NCI-H82 (cell line): Measurements from ENCODE around the gene PLA2G12A.
"Not testable (repeated sequence)": the region's sequence is repeated elsewhere in the genome, so short reads cannot be mapped to it uniquely, and the experiment has no call there.

Experiments
- DNase-seq: peaks from one replicate; lab custom pipeline; 2025; lab: John Stamatoyannopoulos, UW

PLA2G12A gene

DNA sequence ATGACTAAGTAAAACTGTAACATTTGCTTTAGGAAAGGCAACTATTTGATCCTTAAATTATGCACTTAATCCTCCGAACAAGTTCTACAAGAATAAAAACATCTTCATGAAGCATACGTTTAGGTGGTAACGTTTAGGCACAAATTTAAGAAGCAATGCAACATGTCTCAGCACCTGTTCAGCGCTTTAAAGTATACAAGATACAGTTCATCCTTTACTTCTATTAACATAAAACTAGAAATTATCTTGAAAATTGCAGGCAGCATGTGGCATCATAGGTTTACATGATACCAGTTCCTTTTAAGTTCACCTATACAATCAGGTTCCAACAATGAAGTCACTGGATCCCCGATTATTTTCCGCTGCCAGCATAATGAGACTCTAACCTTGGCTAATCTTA is 1.5 kb downstream of the PLA2G12A start:
- peak; percentile 29 for DNase-seq

DNA sequence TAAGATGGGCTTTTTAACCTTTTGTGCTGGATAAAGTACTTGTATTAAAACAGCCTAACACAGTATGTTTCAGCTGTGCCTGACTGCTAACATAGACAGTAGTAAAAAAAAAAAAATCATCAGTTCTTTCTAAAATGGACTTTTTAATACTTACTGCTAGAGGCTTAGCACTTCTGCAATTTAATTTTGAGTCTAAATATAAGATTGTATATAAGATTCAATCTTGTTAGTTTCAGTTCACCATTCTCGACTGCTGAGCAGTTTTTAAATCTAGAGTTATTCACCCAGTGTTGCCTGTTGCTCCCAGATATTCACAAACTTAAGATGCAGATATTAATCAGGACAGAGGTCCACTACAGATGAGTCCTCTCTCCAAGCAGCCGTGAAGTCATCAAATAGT is 6.8 kb downstream of the PLA2G12A start:
- no peak for DNase-seq

DNA sequence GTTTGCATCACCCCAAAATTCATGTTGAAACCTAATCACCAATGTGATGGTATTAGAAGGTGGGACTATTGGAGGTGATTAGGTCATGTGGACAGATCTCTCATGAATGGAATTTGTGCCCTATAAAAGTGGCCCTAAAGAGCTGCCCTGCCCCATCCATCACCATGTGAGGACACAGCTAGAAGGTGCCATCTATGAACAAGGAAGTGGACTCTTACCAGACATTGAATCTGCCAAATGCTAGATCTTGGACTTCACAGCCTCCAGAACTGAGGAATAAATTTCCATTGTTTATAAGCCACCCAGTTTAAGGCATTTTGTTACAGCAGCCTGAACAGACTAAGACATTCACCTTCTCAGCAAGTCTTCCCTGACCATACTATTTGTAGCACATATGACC is 7.5 kb downstream of the PLA2G12A start:
- DNase-seq = no peak

DNA sequence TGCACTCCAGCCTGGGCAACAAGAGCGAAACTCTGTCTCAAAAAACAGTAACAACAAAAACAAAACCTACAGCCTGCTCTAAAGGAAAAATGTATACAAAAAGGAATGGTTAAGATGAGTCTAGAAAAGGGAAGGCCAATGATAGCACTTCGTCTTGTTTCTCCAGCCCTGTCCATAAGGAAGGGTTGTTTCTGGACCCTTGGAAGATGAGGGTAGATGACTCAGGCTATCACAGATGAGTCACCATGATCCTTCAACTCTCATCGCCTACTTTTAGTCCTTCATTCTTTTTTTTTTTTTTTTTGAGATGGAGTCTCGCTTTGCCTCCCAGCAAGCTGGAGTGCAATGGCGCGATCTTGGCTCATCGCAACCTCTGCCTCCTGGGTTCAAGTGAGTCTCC is 8.8 kb downstream of the PLA2G12A start:
- no peak for DNase-seq

DNA sequence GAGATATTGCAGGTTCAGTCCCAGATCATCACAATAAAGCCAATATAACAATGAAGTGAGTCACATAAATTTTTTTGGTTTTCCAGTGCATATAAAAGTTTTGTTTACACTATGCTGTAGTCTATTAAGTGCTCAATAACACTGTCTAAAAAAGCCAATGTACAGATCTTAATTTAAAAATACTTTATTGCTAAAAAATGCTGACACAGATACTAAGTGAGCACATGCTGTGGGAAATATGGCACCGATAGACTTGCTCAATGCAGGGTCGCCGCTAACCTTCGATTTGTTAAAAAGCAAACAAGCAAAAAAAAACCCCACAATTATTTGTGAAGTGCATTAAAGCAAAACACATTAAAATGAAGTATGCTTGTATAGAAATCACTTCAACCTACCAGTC is 10.3 kb downstream of the PLA2G12A start:
- DNase-seq = no peak

DNA sequence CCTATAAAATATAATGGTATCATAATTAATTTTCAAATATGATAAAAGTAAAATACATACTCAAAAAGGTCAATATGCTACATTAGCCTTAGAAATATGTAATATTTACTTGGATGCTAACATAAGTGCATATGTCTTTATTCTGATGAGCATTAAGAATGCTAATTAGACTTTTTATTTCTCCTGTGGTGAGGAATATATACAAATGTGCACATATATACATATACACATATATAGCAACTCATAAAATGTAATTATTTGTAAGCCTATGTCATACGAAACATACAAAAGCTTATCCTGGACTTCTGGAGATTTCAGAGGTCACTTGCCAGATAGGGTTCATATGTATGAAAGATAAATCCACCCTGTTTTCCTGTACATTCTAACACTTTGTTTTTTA is 11.1 kb downstream of the PLA2G12A start:
- no peak for DNase-seq

DNA sequence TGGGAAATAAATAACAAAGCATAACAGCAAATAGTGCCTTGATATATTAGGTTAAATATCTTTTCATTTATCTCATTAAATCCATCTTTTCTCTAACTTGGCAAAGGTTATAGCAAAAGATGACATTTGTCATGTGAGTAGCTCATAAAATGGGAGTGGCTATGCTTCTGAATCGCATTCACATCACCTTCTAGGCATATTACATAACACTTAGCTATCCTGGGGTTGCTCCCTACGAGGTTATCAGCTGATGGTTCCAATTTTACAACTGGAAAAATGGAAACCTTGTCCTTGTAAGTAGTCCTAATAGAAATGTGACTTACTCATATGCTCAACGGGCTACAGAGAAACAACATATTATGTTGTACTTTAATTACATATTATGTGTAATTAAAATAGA is 16.4 kb downstream of the PLA2G12A start:
- no peak for DNase-seq

DNA sequence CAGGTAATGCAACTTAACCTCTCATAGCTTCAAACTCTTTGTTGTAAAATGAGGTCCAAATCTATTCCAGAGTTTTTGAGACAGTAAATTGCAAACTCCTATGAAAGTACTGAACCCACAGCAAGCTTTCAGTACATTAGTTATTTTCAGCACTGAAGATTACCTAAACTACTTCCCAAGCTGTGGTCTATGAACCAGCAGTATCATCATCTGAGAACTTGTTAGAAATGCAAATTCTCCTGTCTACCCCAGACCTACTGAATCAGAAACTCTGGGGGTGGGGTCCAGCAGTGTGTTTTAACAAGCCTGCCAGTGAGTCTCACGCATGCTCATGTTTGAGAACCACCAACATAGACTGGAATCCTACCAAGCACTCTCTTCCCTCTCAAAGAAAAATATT is 20.9 kb downstream of the PLA2G12A start:
- no peak for DNase-seq

DNA sequence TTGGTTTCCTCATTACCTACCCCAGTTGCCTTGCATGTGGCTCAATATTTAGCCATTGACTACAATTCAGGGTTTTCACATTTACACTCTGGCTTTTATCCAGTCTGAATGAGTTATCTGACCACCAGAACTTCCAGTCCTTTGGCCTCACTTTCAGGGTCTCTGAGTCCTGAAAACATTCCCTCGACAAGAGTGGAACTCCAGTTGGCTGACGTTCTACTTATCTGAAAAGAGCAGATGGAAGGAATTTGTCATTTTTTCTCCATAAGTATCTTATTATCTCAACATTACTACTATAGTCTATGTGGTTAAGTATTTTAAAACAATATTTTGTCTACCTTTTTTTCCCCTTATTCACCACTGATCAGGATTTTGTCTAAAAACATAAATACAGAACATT is 21.4 kb downstream of the PLA2G12A start:
- DNase-seq = no peak

DNA sequence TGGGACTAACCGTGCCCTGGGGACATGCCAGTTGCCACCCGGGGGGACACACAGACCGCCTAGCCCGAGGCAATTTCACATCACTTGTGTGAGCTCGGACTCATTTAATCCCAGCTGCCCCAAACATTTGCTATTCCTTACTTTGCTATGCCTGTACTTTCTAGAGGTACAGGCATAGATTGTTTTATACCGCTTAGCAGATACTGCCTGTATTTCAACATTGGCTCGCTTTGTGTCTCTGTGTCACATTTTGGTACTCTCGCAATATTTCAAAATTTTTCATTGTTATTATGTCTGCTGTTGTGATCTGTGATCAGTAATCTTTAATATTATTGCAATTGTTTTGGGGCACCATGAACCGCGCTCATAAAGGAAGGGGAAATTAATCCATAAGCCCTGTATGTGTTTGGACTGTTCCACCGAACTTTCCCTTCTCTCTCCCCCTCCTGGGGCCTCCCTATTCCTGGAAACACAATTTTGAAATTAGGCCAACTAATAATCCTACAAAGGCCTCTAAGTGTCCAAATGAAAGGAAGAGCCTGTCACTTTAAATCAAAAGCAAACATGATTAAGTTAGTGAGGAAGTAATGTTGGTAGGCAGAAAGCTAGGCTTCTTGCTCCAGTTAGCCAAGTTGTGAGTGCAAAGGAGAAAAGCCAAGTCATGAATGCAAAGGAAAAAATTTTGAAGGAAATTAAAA is 26.1 kb downstream of the PLA2G12A start:
- peak; percentile 11 for DNase-seq

DNA sequence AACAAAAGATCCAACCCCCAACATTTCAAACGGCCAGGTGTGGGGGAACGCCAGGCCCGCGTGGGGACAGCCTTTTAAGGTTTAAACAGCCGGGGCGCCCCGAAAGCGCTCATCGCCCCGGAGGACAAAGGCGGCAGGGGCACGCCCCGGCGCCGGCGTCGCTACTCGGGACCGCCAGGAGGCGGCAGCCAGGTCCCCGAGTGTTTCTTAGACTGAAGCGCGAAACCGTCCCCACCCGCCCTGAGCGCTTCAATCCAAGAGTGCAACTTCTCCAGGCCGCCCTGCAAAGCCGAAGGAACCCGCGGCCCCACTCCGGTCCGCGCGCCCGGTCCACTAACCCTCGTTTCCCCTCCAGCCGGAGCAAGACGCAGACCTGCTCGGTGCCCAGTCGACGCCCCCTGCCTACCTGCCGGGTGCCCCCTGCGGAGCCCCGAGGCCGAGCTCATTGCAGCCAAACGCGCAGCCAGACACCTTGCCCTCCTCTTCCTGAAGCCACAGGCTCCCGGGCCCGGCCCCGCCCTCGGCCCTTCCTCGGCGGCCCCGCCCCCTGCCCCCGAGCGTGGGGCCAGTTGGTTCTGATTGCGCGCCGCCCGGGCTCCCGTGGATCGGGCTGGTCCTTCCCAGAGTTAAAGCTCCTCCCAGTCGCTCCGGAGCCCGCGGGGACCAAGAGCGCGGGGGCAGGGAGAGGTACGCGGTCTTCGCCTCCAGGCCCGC is 26.8 kb downstream of the PLA2G12A start, which contains the start of gene CASP6:
Gene CASP6 (minus strand): TSS at position 496 of the 714 bp plus-strand sequence. CDS start 50 bp downstream, at position 446.
- DNase-seq = peak; percentile 81

DNA sequence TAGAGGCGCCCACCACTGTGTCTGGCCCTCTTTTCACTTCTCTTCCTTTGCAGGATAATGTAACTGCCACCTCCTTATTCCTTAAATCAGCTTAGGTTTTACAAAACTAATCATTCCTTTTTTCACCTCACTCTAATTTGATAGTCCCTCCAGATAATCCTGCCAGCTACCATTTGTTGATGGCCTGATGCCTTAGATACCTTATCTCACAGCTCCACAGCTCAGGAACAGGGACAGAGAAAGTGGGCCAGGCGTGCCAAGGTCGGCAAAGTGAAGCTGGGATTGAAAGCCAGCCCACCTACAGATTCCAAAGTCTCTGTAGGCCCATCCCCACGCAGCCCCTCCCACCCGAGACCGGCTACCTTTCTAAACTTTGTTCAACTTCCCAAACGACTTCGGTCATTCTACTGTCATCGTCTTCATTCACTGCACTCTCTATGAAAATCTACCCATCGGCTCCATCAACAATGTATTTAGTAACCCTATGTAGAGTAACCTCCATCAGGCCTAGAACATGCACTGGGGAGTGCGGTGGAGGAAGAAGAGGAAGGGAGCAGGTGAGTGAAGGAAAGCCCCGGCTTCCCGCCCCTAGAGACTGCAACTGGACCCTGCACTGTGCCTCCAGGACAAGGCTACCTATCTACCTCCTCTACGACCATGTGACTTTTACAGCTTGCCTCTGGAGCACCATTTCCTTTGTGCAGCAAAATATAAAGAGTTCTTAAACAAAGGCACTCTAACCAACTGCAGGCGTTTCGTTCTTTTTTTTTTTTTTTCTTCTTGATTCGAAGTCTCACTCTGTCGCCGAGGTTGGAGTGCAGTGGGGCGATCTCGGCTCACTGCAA is 28.1 kb downstream of the PLA2G12A start:
- peak; percentile 34 for DNase-seq

DNA sequence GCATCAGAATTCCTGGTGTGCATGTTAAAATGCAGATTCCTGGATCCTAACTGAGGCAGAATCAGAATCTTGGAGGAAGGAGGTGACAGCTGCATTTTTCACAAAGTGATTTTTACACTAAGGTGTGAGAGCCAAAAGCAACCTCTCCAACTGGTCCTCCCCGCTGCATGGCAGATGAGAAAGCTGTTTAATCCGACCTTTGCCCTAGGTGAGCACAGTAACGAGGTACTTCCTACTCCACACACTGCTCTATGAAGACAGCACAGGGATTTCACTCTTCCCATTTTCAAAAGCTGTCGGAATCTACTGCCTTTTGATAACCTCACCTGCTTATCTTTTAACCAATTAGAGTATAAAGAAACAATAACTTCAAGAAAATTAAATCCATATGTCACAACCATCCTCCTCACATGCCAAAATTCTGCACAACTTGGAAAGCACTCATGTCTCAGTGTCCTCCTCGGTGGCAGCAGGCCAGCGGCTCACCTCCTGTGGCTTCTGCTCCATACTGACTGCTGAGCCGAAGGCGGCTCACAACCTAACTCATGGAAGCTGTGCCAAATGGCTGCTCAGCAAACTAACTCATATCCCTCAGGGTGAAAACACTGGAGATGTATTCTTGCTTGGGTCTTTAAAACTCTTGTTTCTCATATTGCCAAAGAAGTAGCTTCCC is 30.2 kb downstream of the PLA2G12A start:
- no peak for DNase-seq

DNA sequence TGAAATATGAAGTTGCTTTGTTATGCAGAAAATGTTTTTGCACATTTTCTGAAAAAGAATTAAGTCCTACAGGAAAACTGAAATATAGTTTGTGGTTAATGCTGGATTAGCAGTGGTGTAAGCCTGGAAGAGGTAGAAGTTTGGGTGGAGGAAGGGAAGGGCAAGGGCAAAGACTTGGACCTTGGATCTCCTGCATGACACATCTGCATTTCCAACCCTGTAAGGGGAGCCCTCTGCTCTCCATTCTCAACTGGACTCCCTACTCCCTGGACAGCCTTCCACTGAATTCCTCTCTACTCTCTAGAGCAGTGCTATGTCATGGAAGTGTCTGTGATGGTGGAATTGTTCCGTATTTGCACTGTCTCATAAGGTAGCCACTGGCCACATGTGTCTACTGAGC is 31.2 kb downstream of the PLA2G12A start:
- DNase-seq = no peak

DNA sequence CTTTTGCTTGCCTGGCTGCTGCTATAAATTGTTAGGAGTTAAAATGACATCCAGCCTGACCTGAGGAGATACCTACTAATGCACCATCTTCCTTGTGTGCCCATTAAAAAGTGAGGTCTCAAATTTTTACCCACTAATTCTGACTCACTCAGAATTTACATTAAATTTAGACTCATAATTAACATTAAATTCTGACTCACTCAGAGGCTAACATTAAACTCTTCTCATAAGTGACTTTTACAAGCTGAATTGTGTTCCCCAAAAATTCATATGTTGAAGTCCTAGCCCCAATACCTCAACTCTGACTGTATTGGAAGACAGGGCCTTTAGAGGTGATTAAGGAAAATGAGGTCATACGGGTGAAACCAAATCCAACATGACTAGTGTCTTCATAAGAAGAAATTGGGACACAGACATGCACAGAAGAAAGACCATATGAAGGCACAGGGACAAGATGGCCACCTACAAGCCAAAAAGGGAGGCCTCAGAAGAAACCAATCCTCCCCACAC is 38.4 kb downstream of the PLA2G12A start:
- no peak for DNase-seq

DNA sequence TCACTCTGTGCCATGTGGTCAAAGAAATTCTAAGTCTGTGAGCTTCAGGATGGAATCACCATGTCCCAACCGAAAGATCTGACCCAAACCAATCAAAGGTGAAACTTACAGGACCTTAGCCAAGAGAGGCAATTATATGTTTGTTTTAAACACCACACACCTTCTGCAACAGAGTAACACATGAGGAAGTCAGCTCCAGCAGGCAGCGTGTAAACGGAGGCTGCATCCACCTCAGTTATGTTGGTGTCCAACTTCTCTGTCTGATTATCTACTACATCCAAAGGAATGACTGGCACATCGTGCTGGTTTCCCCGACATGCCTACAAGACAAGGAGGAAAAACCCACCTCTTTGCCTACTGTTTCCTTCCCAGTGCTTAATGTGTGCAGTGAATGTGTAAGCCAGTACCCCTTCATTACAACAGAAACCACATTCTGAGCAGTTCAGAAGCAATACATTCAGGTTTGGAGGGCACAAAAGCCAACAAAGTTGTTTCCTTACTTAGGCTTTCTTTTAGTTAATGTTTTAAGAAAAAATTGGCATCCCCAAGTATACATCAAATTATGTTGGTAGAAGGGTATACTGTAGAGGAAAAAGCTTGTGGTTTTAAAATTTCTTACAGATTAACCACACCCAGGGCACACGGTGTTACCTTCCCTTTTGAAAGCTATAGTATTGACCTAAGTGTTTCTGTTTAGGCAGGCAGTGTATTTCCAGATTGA is 39.0 kb downstream of the PLA2G12A start:
- no peak for DNase-seq

DNA sequence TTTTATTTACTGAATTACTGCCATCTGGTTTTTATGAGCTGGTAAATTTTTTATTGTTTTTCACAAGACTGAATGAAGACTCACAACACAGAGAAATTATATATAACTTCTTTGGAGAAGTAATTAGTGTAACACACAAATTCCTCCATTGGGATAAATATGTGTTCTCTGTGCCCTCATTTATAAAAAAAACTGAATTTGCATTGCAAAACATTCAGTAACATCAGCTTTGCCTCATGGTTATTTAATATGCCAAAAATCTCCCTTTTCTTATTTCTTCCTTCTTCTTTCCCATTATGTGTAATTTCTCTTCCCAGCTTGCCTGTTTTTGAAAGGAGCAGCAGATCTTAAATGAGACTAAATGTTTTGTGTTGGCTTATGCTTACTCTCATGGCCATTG is 45.1 kb downstream of the PLA2G12A start:
- DNase-seq = no peak

DNA sequence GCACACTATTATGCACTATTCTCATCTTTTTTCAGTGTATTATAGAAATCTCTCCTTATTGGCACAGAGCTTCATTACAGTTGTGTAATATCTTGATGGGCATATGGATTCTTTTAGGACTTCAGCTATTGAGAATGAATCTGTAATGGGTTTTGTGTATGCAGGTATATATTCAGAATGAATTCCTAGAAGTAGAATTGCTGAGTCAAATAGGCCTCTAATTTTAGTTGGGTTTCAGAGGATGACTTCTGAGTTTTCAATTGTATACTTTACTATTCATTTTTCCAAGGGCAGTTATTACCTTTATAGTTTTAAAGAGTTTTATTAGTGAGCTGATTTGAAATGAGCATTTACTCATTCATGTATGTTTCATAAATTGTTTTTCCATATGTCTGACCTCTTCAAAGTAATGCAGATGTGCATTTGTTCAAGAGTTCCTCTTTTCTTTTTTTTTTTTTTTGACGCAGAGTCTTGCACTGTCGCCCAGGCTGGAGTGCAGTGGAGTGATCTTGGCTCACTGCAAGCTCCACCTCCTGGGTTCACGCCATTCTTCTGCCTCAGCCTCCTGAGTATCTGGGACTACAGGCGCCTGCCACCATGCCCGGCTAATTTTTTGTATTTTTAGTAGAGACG is 46.1 kb downstream of the PLA2G12A start:
- no peak for DNase-seq

DNA sequence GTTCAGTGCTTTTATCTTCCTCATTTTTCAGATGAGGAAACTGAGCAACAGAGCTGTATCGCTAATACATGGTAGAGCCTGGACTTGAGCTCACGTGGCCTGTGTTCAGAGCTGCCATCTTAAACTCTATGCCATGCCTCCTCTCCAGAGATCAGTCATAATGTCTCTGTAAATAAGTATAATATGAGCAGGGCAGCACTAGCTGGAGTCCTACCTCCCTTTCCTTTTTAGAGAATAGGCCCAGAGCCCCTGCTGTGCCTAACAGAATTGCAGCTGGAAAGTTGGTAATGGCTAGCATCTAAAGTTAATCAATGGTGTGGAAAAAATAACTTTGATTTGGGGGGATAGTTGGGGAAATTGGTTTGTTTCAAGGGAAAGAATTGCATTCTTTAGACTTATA is 47.0 kb downstream of the PLA2G12A start:
- DNase-seq = no peak

DNA sequence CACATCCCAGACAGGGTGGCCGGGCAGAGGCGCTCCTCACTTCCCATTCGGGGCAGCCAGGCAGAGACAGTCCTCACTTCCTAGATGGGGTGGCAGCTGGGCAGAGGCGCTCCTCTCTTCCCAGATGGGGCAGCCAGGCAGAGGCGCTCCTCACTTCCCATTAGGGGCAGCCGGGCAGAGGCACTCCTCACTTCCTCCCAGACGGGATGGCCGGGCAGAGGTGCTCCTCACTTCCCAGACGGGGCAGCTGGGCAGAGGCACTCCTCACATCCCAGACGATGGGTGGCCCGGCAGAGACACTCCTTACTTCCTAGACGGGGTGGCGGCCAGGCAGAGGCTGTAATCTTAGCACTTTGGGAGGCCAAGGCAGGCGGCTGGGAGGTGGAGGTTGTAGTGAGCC is 50.9 kb downstream of the PLA2G12A start:
- not testable (repeated sequence) for DNase-seq

DNA sequence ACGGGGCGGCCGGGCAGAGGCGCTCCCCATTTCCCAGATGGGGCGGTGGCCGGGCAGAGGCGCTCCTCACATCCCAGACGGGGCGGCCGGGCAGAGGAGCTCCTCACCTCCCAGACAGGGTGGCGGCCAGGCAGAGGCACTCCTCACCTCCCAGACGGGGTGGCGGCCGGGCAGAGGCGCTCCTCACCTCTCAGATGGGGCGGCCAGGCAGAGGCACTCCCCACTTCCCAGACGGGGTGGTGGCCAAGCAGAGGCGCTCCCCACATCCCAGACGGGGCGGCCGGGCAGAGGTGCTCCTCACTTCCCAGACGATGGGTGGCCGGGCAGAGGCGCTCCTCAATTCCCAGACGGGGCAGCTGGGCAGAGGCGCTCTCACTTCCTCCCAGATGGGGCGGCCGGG is 51.4 kb downstream of the PLA2G12A start:
- not testable (repeated sequence) for DNase-seq
